Stimulated activated CD4-positive, alpha-beta T cell treated with anti-CD3 and anti-CD28 coated beads, TNF-alpha, amount 100 ng/mL, for 1 hour (primary cell): ENCODE results near the gene SLCO3A1.
"Not testable (repeated sequence)": the region's sequence is repeated elsewhere in the genome, so short reads cannot be mapped to it uniquely, and the experiment has no call there.

Experiments used
- DNase-seq, 3 donors: peaks; one replicate each; pipeline ENCODE4 v3.0.0-alpha.2; 2020; ENCODE audit warnings: low read depth in 3 of 3, low spot score in 1 of 3

SLCO3A1 gene

GRCh38 chr15:92062505-92062904 lies 209.0 kb downstream of the SLCO3A1 start:
- DNase-seq, result no peak

GRCh38 chr15:92068121-92068520 lies 214.6 kb downstream of the SLCO3A1 start:
- no peak for DNase-seq

- DNase-seq, result peak in 2 of 3 donors; percentile 6 to 40
Measured at GRCh38 chr15:92069308-92070250, 216.1 kb downstream of the SLCO3A1 start.

GRCh38 chr15:92070251-92070650 lies 216.7 kb downstream of the SLCO3A1 start:
- DNase-seq, result not testable (repeated sequence)

GRCh38 chr15:92071045-92071634 lies 217.6 kb downstream of the SLCO3A1 start:
- DNase-seq, result no peak

- no peak for DNase-seq
Measured at GRCh38 chr15:92073044-92073785, 219.7 kb downstream of the SLCO3A1 start.

- DNase-seq, result no peak
Measured at GRCh38 chr15:92074101-92074500, 220.6 kb downstream of the SLCO3A1 start.

- no peak for DNase-seq
Measured at GRCh38 chr15:92074646-92075045, 221.1 kb downstream of the SLCO3A1 start.

- no peak for DNase-seq
Measured at GRCh38 chr15:92075764-92076163, 222.3 kb downstream of the SLCO3A1 start.

- no peak for DNase-seq
Measured at GRCh38 chr15:92076541-92076940, 223.0 kb downstream of the SLCO3A1 start.

GRCh38 chr15:92077353-92078085 lies 224.0 kb downstream of the SLCO3A1 start:
- DNase-seq, result peak; percentile 17 to 42 (median 25)

GRCh38 chr15:92078270-92078669 lies 224.8 kb downstream of the SLCO3A1 start:
- DNase-seq, result no peak

- DNase-seq, result no peak
Measured at GRCh38 chr15:92079047-92079446, 225.5 kb downstream of the SLCO3A1 start.

- DNase-seq, result no peak
Measured at GRCh38 chr15:92079647-92080255, 226.2 kb downstream of the SLCO3A1 start.

- DNase-seq, result peak in 1 of 3 donors; percentile 35
Measured at GRCh38 chr15:92082006-92082843, 228.7 kb downstream of the SLCO3A1 start.

- no peak for DNase-seq
Measured at GRCh38 chr15:92083190-92083589, 229.7 kb downstream of the SLCO3A1 start.

- DNase-seq, result no peak
Measured at GRCh38 chr15:92087211-92087610, 233.7 kb downstream of the SLCO3A1 start.

GRCh38 chr15:92091155-92091734 lies 237.7 kb downstream of the SLCO3A1 start:
- DNase-seq, result no peak
